Measurements from ENCODE around the gene TLX2.

TLX2 gene

DNA sequence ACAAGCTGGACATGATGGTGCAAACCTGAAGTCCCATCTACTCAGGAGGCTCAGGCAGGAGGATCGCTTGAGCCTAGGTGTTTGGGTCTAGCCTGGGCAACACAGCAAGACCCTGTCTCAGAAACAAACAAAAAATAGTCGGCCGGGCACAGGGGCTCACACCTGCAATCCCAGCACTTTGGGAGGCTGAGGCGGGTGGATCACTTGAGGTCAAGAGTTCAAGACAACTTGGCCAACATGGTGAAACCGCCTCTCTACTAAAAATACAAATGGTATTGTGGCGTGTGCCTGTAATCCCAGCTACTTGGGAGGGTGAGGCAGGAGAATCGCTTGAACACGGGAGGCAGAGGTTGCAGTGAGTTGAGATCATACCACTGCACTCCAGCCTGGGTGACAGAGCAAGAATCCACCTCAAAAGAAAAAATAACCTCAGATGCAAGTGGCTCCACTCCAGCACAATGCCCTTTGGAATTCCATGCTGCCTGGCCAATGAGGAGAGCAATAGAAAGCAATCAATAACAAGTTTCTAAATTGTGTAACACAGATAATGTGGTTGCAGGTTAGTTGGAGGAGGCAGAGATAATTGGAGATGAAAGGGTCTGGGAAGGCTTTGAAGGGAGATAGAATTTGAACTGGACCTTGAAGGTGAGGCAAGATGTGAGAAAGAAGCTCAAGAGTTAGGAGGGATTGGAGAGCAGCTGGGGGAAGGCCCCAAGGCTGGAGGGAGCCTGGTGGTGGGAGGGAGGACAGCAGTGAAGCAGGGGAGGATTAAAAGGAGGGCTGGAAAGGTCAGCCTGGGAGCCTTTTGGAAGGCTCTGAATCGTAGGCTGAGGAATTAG is 25.4 kb upstream of the TLX2 start:
- TF ChIP-seq, protein P1, sequence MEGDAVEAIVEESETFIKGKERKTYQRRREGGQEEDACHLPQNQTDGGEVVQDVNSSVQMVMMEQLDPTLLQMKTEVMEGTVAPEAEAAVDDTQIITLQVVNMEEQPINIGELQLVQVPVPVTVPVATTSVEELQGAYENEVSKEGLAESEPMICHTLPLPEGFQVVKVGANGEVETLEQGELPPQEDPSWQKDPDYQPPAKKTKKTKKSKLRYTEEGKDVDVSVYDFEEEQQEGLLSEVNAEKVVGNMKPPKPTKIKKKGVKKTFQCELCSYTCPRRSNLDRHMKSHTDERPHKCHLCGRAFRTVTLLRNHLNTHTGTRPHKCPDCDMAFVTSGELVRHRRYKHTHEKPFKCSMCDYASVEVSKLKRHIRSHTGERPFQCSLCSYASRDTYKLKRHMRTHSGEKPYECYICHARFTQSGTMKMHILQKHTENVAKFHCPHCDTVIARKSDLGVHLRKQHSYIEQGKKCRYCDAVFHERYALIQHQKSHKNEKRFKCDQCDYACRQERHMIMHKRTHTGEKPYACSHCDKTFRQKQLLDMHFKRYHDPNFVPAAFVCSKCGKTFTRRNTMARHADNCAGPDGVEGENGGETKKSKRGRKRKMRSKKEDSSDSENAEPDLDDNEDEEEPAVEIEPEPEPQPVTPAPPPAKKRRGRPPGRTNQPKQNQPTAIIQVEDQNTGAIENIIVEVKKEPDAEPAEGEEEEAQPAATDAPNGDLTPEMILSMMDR (IDR thresholded peaks at IDR 0.05; ENCODE audit: low read depth, low read length): no peak
- DNase-seq (ENCODE audit: low read depth, low spot score): no peak
- no peak overlapping the region for H3K4me3 ChIP-seq (ENCODE audit: low read depth, low read length)
- in situ Hi-C loops (cut with HindIII; ENCODE audit: low sequenced_read_pairs): no loop called here

DNA sequence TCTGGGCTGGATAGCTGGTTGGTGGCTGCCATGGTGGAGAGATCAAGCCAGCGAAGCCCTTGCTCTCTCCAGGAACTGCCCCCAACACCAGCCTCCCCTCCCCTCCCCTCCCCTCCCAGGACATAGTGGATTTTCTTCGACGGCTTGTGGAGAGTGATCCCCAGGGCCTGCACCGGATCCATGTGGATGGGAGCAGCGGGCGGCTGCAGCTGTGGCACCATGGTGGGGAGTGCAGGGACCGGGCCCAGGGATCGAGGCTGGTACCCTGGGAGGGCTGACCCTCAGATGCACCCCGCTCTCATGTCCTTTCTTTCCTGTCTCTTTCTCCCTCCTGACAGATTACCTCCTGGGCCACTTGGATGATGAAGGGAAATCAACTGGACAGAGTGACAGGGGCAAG is 24.3 kb upstream of the TLX2 start:
- in situ Hi-C loops (cut with HindIII; ENCODE audit: low sequenced_read_pairs): no loop called here

DNA sequence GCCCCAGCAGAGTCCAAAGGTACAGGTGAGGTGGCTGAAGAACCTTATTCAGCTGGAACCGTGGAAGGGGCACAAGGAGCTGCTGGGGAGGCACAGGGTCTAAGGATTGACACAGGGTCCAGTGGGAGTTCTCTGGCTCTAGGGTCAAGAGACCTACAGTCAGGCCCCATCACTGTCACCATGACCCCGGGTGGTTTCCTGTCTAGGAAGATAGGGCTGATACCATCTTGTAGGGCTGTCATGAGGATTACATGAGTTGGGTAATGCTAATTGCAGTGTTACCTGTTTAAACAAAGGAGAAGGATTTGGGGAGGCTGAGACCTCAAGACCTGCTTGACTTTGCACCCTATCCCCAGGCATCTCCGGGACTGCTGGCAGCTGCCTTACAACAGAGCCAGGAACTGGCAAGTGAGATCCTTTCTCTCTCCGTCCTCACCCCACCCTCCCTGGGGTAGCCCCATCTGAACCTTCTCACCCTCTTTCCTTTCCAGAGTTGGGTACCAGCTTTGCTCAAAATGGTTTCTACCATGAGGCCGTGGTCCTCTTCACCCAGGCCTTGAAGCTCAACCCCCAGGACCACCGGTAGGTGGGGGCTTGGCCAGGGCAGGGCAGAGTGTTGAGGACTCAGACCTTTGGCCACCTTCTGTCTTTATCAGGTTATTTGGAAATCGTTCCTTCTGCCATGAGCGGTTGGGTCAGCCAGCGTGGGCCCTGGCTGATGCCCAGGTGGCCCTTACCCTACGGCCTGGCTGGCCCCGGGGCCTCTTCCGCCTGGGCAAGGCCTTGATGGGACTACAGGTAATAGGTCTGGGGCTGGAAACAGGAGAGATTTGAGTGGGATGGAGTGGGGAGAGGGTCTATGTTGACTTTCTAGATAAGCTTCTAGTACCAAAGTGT is 22.4 kb upstream of the TLX2 start:
- in situ Hi-C loops (cut with HindIII; ENCODE audit: low sequenced_read_pairs): no loop called here
- TF ChIP-seq, protein P1 (IDR thresholded peaks at IDR 0.05; ENCODE audit: low read depth, low read length): no peak
- no peak overlapping the region for H3K4me3 ChIP-seq (ENCODE audit: low read depth, low read length)
- no peak for DNase-seq (ENCODE audit: low read depth, low spot score)

More for the DNA sequence above, 24.3 kb upstream of the TLX2 start:
- TF ChIP-seq, protein P1 (IDR thresholded peaks at IDR 0.05; ENCODE audit: low read depth, low read length): no peak
- no peak overlapping the region for H3K4me3 ChIP-seq (ENCODE audit: low read depth, low read length)
- DNase-seq (ENCODE audit: low read depth, low spot score): no peak

DNA sequence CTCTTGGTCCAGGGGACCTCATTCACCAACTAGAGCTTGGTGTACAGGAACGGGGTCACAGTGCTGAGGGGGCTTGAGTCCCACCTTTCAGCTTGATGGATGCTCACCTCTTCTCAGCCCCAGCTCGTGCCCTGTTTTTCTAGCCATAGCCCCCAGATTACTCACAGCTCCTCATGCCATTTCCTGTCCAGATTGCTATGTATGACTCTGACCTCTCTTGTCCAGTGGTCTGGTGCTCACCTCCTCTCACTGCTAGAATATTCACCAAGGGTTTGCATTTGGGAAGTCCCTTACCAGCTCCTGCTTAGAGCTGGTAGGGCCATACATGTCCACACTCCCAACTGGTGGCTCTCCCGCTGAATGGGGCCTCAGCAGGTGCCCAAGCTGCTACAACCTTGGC is 20.7 kb upstream of the TLX2 start:
- H3K4me3 ChIP-seq (ENCODE audit: low read depth, low read length): no peak overlapping the region
- DNase-seq (ENCODE audit: low read depth, low spot score): no peak
- TF ChIP-seq, protein P1 (IDR thresholded peaks at IDR 0.05; ENCODE audit: low read depth, low read length): no peak
- in situ Hi-C loops (cut with HindIII; ENCODE audit: low sequenced_read_pairs): no loop called here

DNA sequence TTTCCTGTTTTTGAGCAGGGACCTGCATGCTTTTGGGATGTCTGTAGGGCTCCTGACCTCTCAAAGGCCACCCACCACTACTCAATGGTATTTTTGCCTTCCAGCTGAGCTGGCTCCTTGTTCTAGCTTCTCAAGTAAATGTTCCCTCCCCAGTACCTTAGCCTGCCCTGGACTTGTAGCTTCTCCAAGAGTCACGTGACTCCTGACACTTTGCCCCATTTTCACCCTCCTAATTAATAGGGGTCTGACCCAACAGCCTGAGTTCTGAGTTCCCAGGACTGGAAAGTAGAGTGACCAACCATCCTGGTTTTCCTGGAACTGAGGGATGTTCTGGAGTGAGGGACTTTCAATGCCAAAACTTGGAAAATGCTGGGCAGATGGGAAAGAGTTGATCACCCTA is 18.8 kb upstream of the TLX2 start:
- no peak for DNase-seq (ENCODE audit: low read depth, low spot score)
- TF ChIP-seq, protein P1 (IDR thresholded peaks at IDR 0.05; ENCODE audit: low read depth, low read length): no peak
- no peak overlapping the region for H3K4me3 ChIP-seq (ENCODE audit: low read depth, low read length)
- in situ Hi-C loops (cut with HindIII; ENCODE audit: low sequenced_read_pairs): no loop called here

DNA sequence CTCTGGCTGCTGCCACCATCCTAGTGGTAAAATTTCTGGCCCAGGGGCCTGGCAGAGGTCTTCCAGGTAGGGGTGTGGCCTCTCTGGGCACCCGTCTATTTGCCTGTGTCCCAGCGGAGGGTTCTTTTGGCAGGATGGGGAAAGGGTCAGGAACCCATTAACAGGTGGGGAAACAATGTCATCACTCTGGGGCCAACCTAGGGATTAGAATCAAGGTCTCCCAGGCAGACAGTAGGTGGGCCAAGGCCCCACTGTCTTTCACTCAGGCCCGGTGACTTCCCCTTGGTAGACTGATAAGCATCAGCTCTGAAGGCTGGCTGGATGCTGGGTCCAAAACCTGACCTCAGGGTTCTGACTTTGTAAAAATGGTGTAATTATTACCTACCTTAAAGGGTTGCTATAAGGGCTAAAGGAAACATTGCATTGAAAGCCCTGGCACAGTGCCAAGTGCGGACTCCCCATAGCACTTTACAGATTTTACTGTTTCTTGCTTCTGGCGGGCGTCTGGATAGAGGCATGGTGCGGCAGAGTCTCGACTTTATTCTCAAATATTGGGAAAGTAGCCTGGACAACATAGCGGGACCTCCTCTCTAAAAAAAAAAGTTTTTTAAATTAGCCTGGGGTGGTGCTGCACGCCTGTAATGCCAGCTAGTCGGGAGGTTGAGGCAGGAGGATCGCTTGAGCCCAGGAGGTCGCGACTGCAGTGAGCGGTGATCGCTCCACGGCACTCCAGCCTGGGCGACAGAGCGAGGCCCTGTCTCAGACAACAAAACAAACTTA is 17.1 kb upstream of the TLX2 start:
- in situ Hi-C loops (cut with HindIII; ENCODE audit: low sequenced_read_pairs): no loop called here
- no peak overlapping the region for H3K4me3 ChIP-seq (ENCODE audit: low read depth, low read length)
- no peak for DNase-seq (ENCODE audit: low read depth, low spot score)
- TF ChIP-seq, protein P1 (IDR thresholded peaks at IDR 0.05; ENCODE audit: low read depth, low read length): no peak
